Inferior parietal cortex (tissue), 1 donor: ENCODE data around the gene PRR35.

Experiments
- DNase-seq: peaks from one replicate; pipeline ENCODE4 v3.0.0-alpha.2; 2016; ENCODE audit errors: extremely low spot score

The PRR35 gene

GRCh38 chr16:580141-580945 is 20.1 kb downstream of the PRR35 start:
- no peak for DNase-seq

GRCh38 chr16:580946-581498 is 20.8 kb downstream of the PRR35 start:
- no peak for DNase-seq

- no peak for DNase-seq
Observed at GRCh38 chr16:582218-582613, 22.0 kb downstream of the PRR35 start.

GRCh38 chr16:582614-583331 is 22.6 kb downstream of the PRR35 start:
- DNase-seq: no peak

- DNase-seq: no peak
Observed at GRCh38 chr16:583470-583814, 23.2 kb downstream of the PRR35 start.

- DNase-seq: no peak
Observed at GRCh38 chr16:583815-584591, 23.8 kb downstream of the PRR35 start.

GRCh38 chr16:585351-585750 is 25.2 kb downstream of the PRR35 start:
- DNase-seq: no peak

- no peak for DNase-seq
Observed at GRCh38 chr16:586047-586644, 26.0 kb downstream of the PRR35 start.

GRCh38 chr16:586645-587590 is 26.7 kb downstream of the PRR35 start:
- DNase-seq: no peak

GRCh38 chr16:588639-588888 is 28.4 kb downstream of the PRR35 start:
- no peak for DNase-seq

- peak; percentile 96 for DNase-seq
Observed at GRCh38 chr16:588889-589657, 28.9 kb downstream of the PRR35 start.

- DNase-seq: peak; percentile 90
Observed at GRCh38 chr16:589658-590187, 29.5 kb downstream of the PRR35 start, which contains the start of gene RAB40C. Gene RAB40C (plus strand): TSS chr16:590066. CDS start chr16:590292, 226 bp downstream.

GRCh38 chr16:590188-590814 is 30.1 kb downstream of the PRR35 start:
- DNase-seq: no peak

- DNase-seq: no peak
Observed at GRCh38 chr16:590815-591200, 30.6 kb downstream of the PRR35 start.

- DNase-seq: no peak
Observed at GRCh38 chr16:591231-591630, 31.0 kb downstream of the PRR35 start.

- no peak for DNase-seq
Observed at GRCh38 chr16:591892-592517, 31.8 kb downstream of the PRR35 start.

- DNase-seq: no peak
Observed at GRCh38 chr16:592518-593306, 32.5 kb downstream of the PRR35 start.

GRCh38 chr16:593406-593805 is 33.2 kb downstream of the PRR35 start:
- no peak for DNase-seq
